Measurements from ENCODE around the gene PHACTR3.
A peak's percentile ranks its signal among the peaks of the same experiment; 100 is the strongest.
"Not testable (repeated sequence)": the region's sequence is repeated elsewhere in the genome, so short reads cannot be mapped to it uniquely, and the experiment has no call there.

Gene PHACTR3

GRCh38 chr20:59850018-59850641 is 245.8 kb downstream of the PHACTR3 start:
- Histone ChIP-seq H3F3A (ENCODE audit: control insufficient read depth, insufficient read depth) (no peaks in the 10 kb centered on the region), H3K4me2 (ENCODE audit: low read length) (no peak overlapping the region), H4K20me1 (ENCODE audit: control insufficient read depth, insufficient read depth, low read depth, low read length) (no peaks in the 10 kb centered on the region), H3K9me3 (ENCODE audit: control insufficient read depth, insufficient read depth, low read length) (no peaks in the 10 kb centered on the region), H3K4me1 (ENCODE audit: control insufficient read depth, low read length) (no peaks in the 10 kb centered on the region), H3K4me3 (ENCODE audit: low read length) (no peak overlapping the region), H3K79me2 (ENCODE audit: control insufficient read depth, low read length) (no peaks in the 10 kb centered on the region), H3K36me3 (ENCODE audit: control insufficient read depth, low read length) (no peaks in the 10 kb centered on the region), H3K27ac (ENCODE audit: low read depth, low read length) (no peak overlapping the region), H3K9me2 (replicated peaks; ENCODE audit: control insufficient read depth, low read length) (no peaks in the 10 kb centered on the region), H3K27me3 (ENCODE audit: control insufficient read depth, low read length) (0 out of 2 replicates have a peak, but pooled peaks cover 3% of the 10 kb centered on the region)
- peak; percentile 61 for TF ChIP-seq CTCF (IDR thresholded peaks at IDR 0.05; ENCODE audit: low read depth, low read length, poor library complexity, severe bottlenecking)
- no peak for TF ChIP-seq EZH2phosphoT487 (IDR thresholded peaks at IDR 0.05; ENCODE audit: borderline replicate concordance, low read length)

DNA sequence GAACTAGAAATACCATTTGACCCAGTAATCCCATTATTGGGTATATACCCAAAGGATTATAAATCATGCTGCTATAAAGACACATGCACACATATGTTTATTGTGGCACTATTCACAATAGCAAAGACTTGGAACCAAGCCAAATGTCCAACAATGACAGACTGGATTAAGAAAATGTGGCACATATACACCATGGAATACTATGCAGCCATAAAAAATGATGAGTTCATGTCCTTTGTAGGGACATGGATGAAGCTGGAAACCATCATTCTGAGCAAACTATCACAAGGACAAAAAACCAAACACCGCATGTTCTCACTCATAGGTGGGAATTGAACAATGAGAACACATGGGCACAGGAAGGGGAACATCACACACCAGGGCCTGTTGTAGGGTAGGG is 252.2 kb downstream of the PHACTR3 start:
- not testable (repeated sequence) for H3K27me3 ChIP-seq (ENCODE audit: control insufficient read depth, low read length); H3F3A ChIP-seq (ENCODE audit: control insufficient read depth, insufficient read depth); H3K27ac ChIP-seq (ENCODE audit: low read depth, low read length); H3K9me3 ChIP-seq (ENCODE audit: control insufficient read depth, insufficient read depth, low read length); H3K36me3 ChIP-seq (ENCODE audit: control insufficient read depth, low read length); H4K20me1 ChIP-seq (ENCODE audit: control insufficient read depth, insufficient read depth, low read depth, low read length); H3K9me2 ChIP-seq (replicated peaks; ENCODE audit: control insufficient read depth, low read length); H3K4me3 ChIP-seq (ENCODE audit: low read length); H3K79me2 ChIP-seq (ENCODE audit: control insufficient read depth, low read length); H3K4me1 ChIP-seq (ENCODE audit: control insufficient read depth, low read length); H3K4me2 ChIP-seq (ENCODE audit: low read length)

DNA sequence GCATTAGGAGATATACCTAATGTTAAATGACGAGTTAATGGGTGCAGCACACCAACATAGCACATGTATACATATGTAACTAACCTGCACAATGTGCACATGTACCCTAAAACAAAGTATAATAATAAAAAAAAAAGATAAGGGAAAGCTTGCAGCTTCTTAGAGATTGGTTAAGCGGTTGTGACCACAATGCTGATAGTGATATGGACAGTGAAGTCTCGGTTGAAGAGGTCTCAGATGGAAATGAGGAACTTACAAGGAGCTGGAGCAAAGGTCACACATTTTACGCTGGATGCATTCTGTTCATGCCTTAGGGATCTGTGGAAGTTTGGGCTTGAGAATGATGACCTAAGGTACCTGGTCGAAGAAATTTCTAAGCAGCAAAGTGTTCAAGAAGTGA is 252.6 kb downstream of the PHACTR3 start:
- H3K9me2 ChIP-seq (replicated peaks; ENCODE audit: control insufficient read depth, low read length); H3K4me2 ChIP-seq (ENCODE audit: low read length); H3K4me3 ChIP-seq (ENCODE audit: low read length); H4K20me1 ChIP-seq (ENCODE audit: control insufficient read depth, insufficient read depth, low read depth, low read length); H3F3A ChIP-seq (ENCODE audit: control insufficient read depth, insufficient read depth); H3K36me3 ChIP-seq (ENCODE audit: control insufficient read depth, low read length); H3K27ac ChIP-seq (ENCODE audit: low read depth, low read length); H3K27me3 ChIP-seq (ENCODE audit: control insufficient read depth, low read length); H3K4me1 ChIP-seq (ENCODE audit: control insufficient read depth, low read length); H3K79me2 ChIP-seq (ENCODE audit: control insufficient read depth, low read length); H3K9me3 ChIP-seq (ENCODE audit: control insufficient read depth, insufficient read depth, low read length): not testable (repeated sequence)

DNA sequence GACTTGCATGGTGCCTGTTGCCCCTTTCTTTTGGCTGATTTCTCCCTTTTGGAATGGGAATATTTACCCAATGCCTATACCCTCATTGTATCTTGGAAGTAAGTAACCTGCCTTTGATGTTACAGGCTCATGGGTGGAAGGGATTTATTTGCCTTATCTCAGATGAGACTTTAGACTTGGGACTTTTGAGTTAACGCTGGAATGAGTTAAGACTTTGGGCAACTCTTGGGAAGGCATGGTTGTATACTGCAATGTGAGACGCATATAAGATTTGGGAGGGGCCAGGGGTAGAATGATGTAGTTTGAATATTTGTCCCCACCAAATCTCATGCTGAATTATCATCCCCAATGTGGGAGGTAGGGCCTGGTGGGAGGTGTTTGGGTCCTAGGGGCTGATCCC is 253.6 kb downstream of the PHACTR3 start:
- H3K4me1 ChIP-seq (ENCODE audit: control insufficient read depth, low read length) = no peaks in the 10 kb centered on the region
- no peaks in the 10 kb centered on the region for H3K9me2 ChIP-seq (replicated peaks; ENCODE audit: control insufficient read depth, low read length)
- H4K20me1 ChIP-seq (ENCODE audit: control insufficient read depth, insufficient read depth, low read depth, low read length) = no peaks in the 10 kb centered on the region
- no peaks in the 10 kb centered on the region; the same call in 1 of the 2 replicates for H3K27me3 ChIP-seq (ENCODE audit: control insufficient read depth, low read length)
- no peak overlapping the region for H3K4me2 ChIP-seq (ENCODE audit: low read length)
- H3K79me2 ChIP-seq (ENCODE audit: control insufficient read depth, low read length) = no peaks in the 10 kb centered on the region
- TF ChIP-seq CTCF (IDR thresholded peaks at IDR 0.05; ENCODE audit: low read depth, low read length, poor library complexity, severe bottlenecking) (no peak), EZH2phosphoT487 (IDR thresholded peaks at IDR 0.05; ENCODE audit: borderline replicate concordance, low read length) (no peak)
- no peak overlapping the region for H3K4me3 ChIP-seq (ENCODE audit: low read length)
- no peaks in the 10 kb centered on the region for H3F3A ChIP-seq (ENCODE audit: control insufficient read depth, insufficient read depth)
- H3K27ac ChIP-seq (ENCODE audit: low read depth, low read length) = no peak overlapping the region
- H3K36me3 ChIP-seq (ENCODE audit: control insufficient read depth, low read length) = no peaks in the 10 kb centered on the region
- no peaks in the 10 kb centered on the region for H3K9me3 ChIP-seq (ENCODE audit: control insufficient read depth, insufficient read depth, low read length)
